HG02759 (cell line): ENCODE results near the gene PMM2.
"Not testable (repeated sequence)": the region's sequence is repeated elsewhere in the genome, so short reads cannot be mapped to it uniquely, and the experiment has no call there.

ENCODE experiments used
- ATAC-seq: cut with Tn5 transposase; IDR thresholded peaks from one replicate; pipeline ENCODE4 v1.9.1; 2021; ENCODE audit warnings: mild to moderate bottlenecking, moderate library complexity; ENCODE audit not compliant: unreplicated experiment

PMM2 gene

GRCh38 chr16:8797364-8798173, at the start of gene PMM2, which contains the start of gene TMEM186:
Gene PMM2, plus strand, starts transcription at chr16:8797839. Its CDS starts 44 bp downstream, at chr16:8797883.
Gene TMEM186, minus strand, starts transcription at chr16:8797639. Its CDS starts 25 bp downstream, at chr16:8797614.
- ATAC-seq, result peak; percentile 94

GRCh38 chr16:8748944-8749343, 48.7 kb upstream of the PMM2 start:
- not testable (repeated sequence) for ATAC-seq

GRCh38 chr16:8751481-8752311, 45.9 kb upstream of the PMM2 start:
- no peak for ATAC-seq

- ATAC-seq, result no peak
These were observed 44.9 kb upstream of the PMM2 start for GRCh38 chr16:8752706-8753105.

GRCh38 chr16:8753416-8754054, 44.1 kb upstream of the PMM2 start:
- ATAC-seq, result no peak

GRCh38 chr16:8756755-8757154, 40.9 kb upstream of the PMM2 start:
- no peak for ATAC-seq

GRCh38 chr16:8758022-8758421, 39.6 kb upstream of the PMM2 start:
- ATAC-seq, result no peak

- no peak for ATAC-seq
These were observed 37.6 kb upstream of the PMM2 start for GRCh38 chr16:8760021-8760420.

- ATAC-seq, result no peak
These were observed 36.6 kb upstream of the PMM2 start for GRCh38 chr16:8761078-8761477.

GRCh38 chr16:8762254-8762653, 35.4 kb upstream of the PMM2 start:
- ATAC-seq, result no peak

GRCh38 chr16:8763083-8763482, 34.6 kb upstream of the PMM2 start:
- ATAC-seq, result no peak

GRCh38 chr16:8763899-8764298, 33.7 kb upstream of the PMM2 start:
- no peak for ATAC-seq

- no peak for ATAC-seq
These were observed 33.0 kb upstream of the PMM2 start for GRCh38 chr16:8764525-8765250.

- no peak for ATAC-seq
These were observed 30.5 kb upstream of the PMM2 start for GRCh38 chr16:8767176-8767575.

GRCh38 chr16:8768283-8768682, 29.4 kb upstream of the PMM2 start:
- ATAC-seq, result no peak

- no peak for ATAC-seq
These were observed 28.9 kb upstream of the PMM2 start for GRCh38 chr16:8768692-8769091.

GRCh38 chr16:8773537-8773936, 24.1 kb upstream of the PMM2 start:
- ATAC-seq, result no peak

- no peak for ATAC-seq
These were observed 23.4 kb upstream of the PMM2 start for GRCh38 chr16:8774208-8774607.

- ATAC-seq, result no peak
These were observed 22.3 kb upstream of the PMM2 start for GRCh38 chr16:8775359-8775758.

GRCh38 chr16:8776129-8776584, 21.5 kb upstream of the PMM2 start:
- ATAC-seq, result no peak

GRCh38 chr16:8777217-8777616, 20.4 kb upstream of the PMM2 start:
- ATAC-seq, result no peak
